SK-N-SH (cell line): ENCODE measurements around the gene APBB2. TPM values are rescaled to one million over a fixed set of nuclear protein-coding genes. Genes with fewer than 3 reads are reported as not detected.

Experiments
- CTCF ChIA-PET: fragments of 300-600, 350-600 bp; formaldehyde crosslinking; extraction: SDS; loops from one replicate; lab custom pipeline; 2021; lab: Yijun Ruan, JAX
- POLR2A ChIA-PET: fragments of 350-600 bp; sonication (Branson Sonifier 250); formaldehyde crosslinking; extraction: SDS; loops from one replicate; lab custom pipeline; 2020; ENCODE audit warnings: antibody characterized with exemption, inconsistent platforms; lab: Yijun Ruan, JAX
- DNase-seq: peaks from one replicate; pipeline ENCODE4 v3.0.0; 2012
- H2AFZ ChIP-seq: fragments of 200-600 bp; sonication (generic); 2 replicates; pipeline ENCODE4 v1.8.1; 2016; ENCODE audit warnings: antibody characterized with exemption, mild to moderate bottlenecking, low read depth
- H3F3A ChIP-seq: fragments of 200-600 bp; sonication (generic); replicated peaks from 2 replicates; pipeline ENCODE3; 2016; ENCODE audit warnings: antibody characterized with exemption, mild to moderate bottlenecking; ENCODE audit not compliant: insufficient read depth
- H3K27ac ChIP-seq, 2 experiments: fragments of 200-500 bp in 1 of 2; fragments of 200-600 bp in 1 of 2; sonication (Bioruptor generic) in 1 of 2; sonication (generic), shearing (Covaris generic) in 1 of 2; 2 replicates each; pipeline versions ENCODE4 v1.5.1 to v1.6.1; 2014 to 2016; ENCODE audit warnings: low read depth in 2 of 2, inconsistent platforms in 1 of 2, low read length in 1 of 2, mild to moderate bottlenecking in 1 of 2, mixed read lengths in 1 of 2
- H3K27me3 ChIP-seq: fragments of 200-600 bp; sonication (generic), shearing (Covaris generic); 2 replicates; pipeline ENCODE4 v1.6.1; 2016; ENCODE audit warnings: mixed run types; ENCODE audit not compliant: insufficient read depth
- H3K36me3 ChIP-seq, 2 experiments: fragments of 200-500 bp in 1 of 2; fragments of 200-600 bp in 1 of 2; sonication (Bioruptor generic) in 1 of 2; sonication (generic) in 1 of 2; replicated peaks in 1 of 2; 2 replicates each; pipeline versions ENCODE3 to v1.5.1; 2014 to 2016; ENCODE audit warnings: low read length in 1 of 2, mild to moderate bottlenecking in 1 of 2; ENCODE audit not compliant: insufficient read depth in 2 of 2, control insufficient read depth in 1 of 2
- H3K4me1 ChIP-seq, 2 experiments: fragments of 200-500 bp in 1 of 2; fragments of 200-600 bp in 1 of 2; sonication (Bioruptor generic) in 1 of 2; sonication (generic), shearing (Covaris generic) in 1 of 2; 2 replicates each; pipeline versions ENCODE4 v1.5.1 to v1.6.1; 2014 to 2016; ENCODE audit warnings: low read depth in 1 of 2, low read length in 1 of 2, mixed run types in 1 of 2; ENCODE audit not compliant: insufficient read depth in 2 of 2, control insufficient read depth in 1 of 2
- H3K4me2 ChIP-seq: fragments of 200-600 bp; sonication (generic), shearing (Covaris generic); 2 replicates; pipeline ENCODE4 v1.6.1; 2017; ENCODE audit warnings: mixed run types
- H3K4me3 ChIP-seq, 2 experiments: fragments of 200-500 bp in 1 of 2; fragments of 200-600 bp in 1 of 2; sonication (Bioruptor generic) in 1 of 2; sonication (generic), shearing (Covaris generic) in 1 of 2; 2 replicates each; pipeline versions ENCODE4 v1.5.1 to v1.8.1; 2014 to 2016; ENCODE audit warnings: low read depth in 2 of 2, inconsistent platforms in 1 of 2, low read length in 1 of 2, mild to moderate bottlenecking in 1 of 2, mixed read lengths in 1 of 2, moderate library complexity in 1 of 2
- H3K79me2 ChIP-seq: fragments of 200-600 bp; sonication (generic); 2 replicates; pipeline ENCODE4 v1.8.1; 2017; ENCODE audit warnings: mild to moderate bottlenecking; ENCODE audit not compliant: insufficient read depth
- H3K9ac ChIP-seq: fragments of 200-600 bp; sonication (generic); 2 replicates; pipeline ENCODE4 v1.6.1; 2017; ENCODE audit warnings: mixed run types
- H3K9me2 ChIP-seq: fragments of 200-600 bp; sonication (generic); 2 replicates; pipeline ENCODE4 v1.6.1; 2017; ENCODE audit warnings: mixed run types
- H3K9me3 ChIP-seq: fragments of 200-600 bp; sonication (generic); 2 replicates; pipeline ENCODE4 v1.6.1; 2017; ENCODE audit warnings: mixed run types, mild to moderate bottlenecking, moderate library complexity
- H4K20me1 ChIP-seq: fragments of 200-600 bp; sonication (generic); 2 replicates; pipeline ENCODE4 v1.6.1; 2017; ENCODE audit warnings: mild to moderate bottlenecking, mixed run types; ENCODE audit not compliant: insufficient read depth
- CHD2 ChIP-seq: fragments of 150-350 bp; IDR thresholded peaks from 2 replicates; pipeline ENCODE4 v1.6.1; 2018; ENCODE audit warnings: low read length; ENCODE audit not compliant: partially characterized antibody
- EP300 ChIP-seq, 2 experiments: IDR thresholded peaks; 2 replicates each; pipeline versions ENCODE4 v1.4.0 to v1.6.1; 2012; ENCODE audit warnings: borderline replicate concordance in 1 of 2, low read depth in 1 of 2, low read length in 1 of 2
- EZH2phosphoT487 ChIP-seq: fragments of 200-600 bp; sonication (generic); IDR thresholded peaks from 2 replicates; pipeline ENCODE4 v1.6.1; 2017; ENCODE audit warnings: low read depth, mixed run types, mild to moderate bottlenecking, antibody characterized with exemption, moderate library complexity, borderline replicate concordance
- FOXJ3 ChIP-seq: sonication (generic); formaldehyde crosslinking; IDR thresholded peaks from 2 replicates; pipeline ENCODE4 v1.5.1; 2020; ENCODE audit warnings: mild to moderate bottlenecking, missing genetic modification reagents
- FOXM1 ChIP-seq: IDR thresholded peaks from 2 replicates; pipeline ENCODE4 v1.4.0; 2012; ENCODE audit warnings: low read depth, mild to moderate bottlenecking
- GABPA ChIP-seq: IDR thresholded peaks from 2 replicates; pipeline ENCODE4 v1.4.0; 2012; ENCODE audit warnings: low read depth, mild to moderate bottlenecking
- GATA2 ChIP-seq: sonication (generic); formaldehyde crosslinking; IDR thresholded peaks from 2 replicates; pipeline ENCODE4 v1.5.0; 2020; ENCODE audit warnings: mild to moderate bottlenecking, missing genetic modification reagents
- MXI1 ChIP-seq: IDR thresholded peaks from 2 replicates; pipeline ENCODE4 v1.6.1; 2012; ENCODE audit warnings: mild to moderate bottlenecking, low read depth, low read length, improper control_type of control experiment
- NFIC ChIP-seq: IDR thresholded peaks from 2 replicates; pipeline ENCODE4 v1.4.0; 2012; ENCODE audit warnings: borderline replicate concordance
- NRF1 ChIP-seq: IDR thresholded peaks from 2 replicates; pipeline ENCODE4 v1.6.1; 2012; ENCODE audit warnings: low read depth, mild to moderate bottlenecking, low read length
- PBX3 ChIP-seq: IDR thresholded peaks from 2 replicates; pipeline ENCODE4; 2012
- RAD21 ChIP-seq: IDR thresholded peaks from 2 replicates; pipeline ENCODE4 v1.6.1; 2012; ENCODE audit warnings: mild to moderate bottlenecking, low read length
- RFX5 ChIP-seq: IDR thresholded peaks from 2 replicates; pipeline ENCODE4 v1.6.1; 2012; ENCODE audit warnings: mild to moderate bottlenecking, improper control_type of control experiment, low read length
- RXRA ChIP-seq: IDR thresholded peaks from 2 replicates; pipeline ENCODE4 v1.4.0; 2012; ENCODE audit warnings: low read depth, mild to moderate bottlenecking, borderline replicate concordance
- SMC3 ChIP-seq: IDR thresholded peaks from 2 replicates; pipeline ENCODE4 v1.6.1; 2012; ENCODE audit warnings: low read depth, low read length, improper control_type of control experiment
- TAF1 ChIP-seq: IDR thresholded peaks from 2 replicates; pipeline ENCODE4 v1.6.1; 2012; ENCODE audit warnings: low read depth, mild to moderate bottlenecking, low read length, moderate library complexity, borderline replicate concordance
- TCF12 ChIP-seq: IDR thresholded peaks from 2 replicates; pipeline ENCODE4 v1.4.0; 2012
- TEAD4 ChIP-seq: IDR thresholded peaks from 2 replicates; pipeline ENCODE4 v1.4.0; 2012; ENCODE audit warnings: mild to moderate bottlenecking, borderline replicate concordance; ENCODE audit not compliant: insufficient read depth
- USF2 ChIP-seq: fragments of 150-350 bp; IDR thresholded peaks from 2 replicates; pipeline ENCODE4 v1.6.1; 2017; ENCODE audit warnings: antibody characterized with exemption, low read length, low read depth, borderline replicate concordance
- YY1 ChIP-seq: IDR thresholded peaks from 2 replicates; pipeline ENCODE4 v1.4.0; 2012; ENCODE audit warnings: low read depth, mild to moderate bottlenecking
- ZBTB33 ChIP-seq: IDR thresholded peaks from 2 replicates; pipeline ENCODE4 v1.4.0; 2012; ENCODE audit warnings: low read depth, borderline replicate concordance
- WGBS: methylation state at CpG from one replicate; pipeline ENCODE4 v1.1.6; 2017; ENCODE audit warnings: low lambda C conversion rate; 5-methylcytosine and 5-hydroxymethylcytosine counted together
- polyA plus RNA-seq, 3 experiments: library from polyadenylated mRNA; depleted of rRNA; stranded (reverse); fragments of >200 nt; gene quantifications; 2 replicates each; pipeline ENCODE4 v1.2.3, GENCODE V29; 2012

APBB2 gene
- polyA plus RNA-seq, 1 of the 3 experiments (the other 2 are of a cell fraction) = 49.8 TPM

GRCh38 chr4:40881096-40881495, 333.2 kb downstream of the APBB2 start:
- H3K9ac ChIP-seq = no peak overlapping the region
- ChIA-PET POLR2A (interaction anchor here (0.7 kb wide), 1 partner anchor 17 kb away, joined by 4 read pairs; no protein-coding TSS in a partner anchor), CTCF (interaction anchor here (1.2 to 9.0 kb wide), 3 partner anchors 15 to 40 kb away, joined by 6 to 57 read pairs (median 10); no protein-coding TSS in a partner anchor)

GRCh38 chr4:40878548-40879055, 335.7 kb downstream of the APBB2 start:
- no peak overlapping the region for H3K4me3 ChIP-seq
- CTCF ChIA-PET = interaction anchor here (9.0 kb wide), 1 partner anchor 18 kb away, joined by 57 read pairs; no protein-coding TSS in a partner anchor
- H3K79me2 ChIP-seq = no peaks in the 10 kb centered on the region
- POLR2A ChIA-PET = no interaction called here
- H3F3A ChIP-seq = peaks cover 8% of the 10 kb centered on the region
- H3K27me3 ChIP-seq = no peaks in the 10 kb centered on the region
- H3K4me1 ChIP-seq = peaks cover 0 to 13% of the 10 kb centered on the region in 2 experiments; a peak in 1 of 4 replicates
- H3K9me2 ChIP-seq = no peaks in the 10 kb centered on the region
- no peak overlapping the region for H3K27ac ChIP-seq
- peaks cover 39 to 43% of the 10 kb centered on the region in 2 experiments for H3K36me3 ChIP-seq
- no peak for DNase-seq
- H3K4me2 ChIP-seq = no peak overlapping the region
- no peaks in the 10 kb centered on the region for H3K9me3 ChIP-seq
- no peak overlapping the region for H2AFZ ChIP-seq
- H3K9ac ChIP-seq = no peak overlapping the region
- no peaks in the 10 kb centered on the region for H4K20me1 ChIP-seq
- WGBS = 97% methylated on average over 6 of the region's 6 CpGs
- TF ChIP-seq ZBTB33 (no peak), NRF1 (no peak), SMC3 (no peak), RXRA (no peak), EZH2phosphoT487 (no peak), MXI1 (no peak), TEAD4 (no peak), RFX5 (no peak), NFIC (no peak), GATA2 (CRISPR knock-in tag) (no peak), TCF12 (no peak), RAD21 (no peak), FOXM1 (no peak), FOXJ3 (CRISPR knock-in tag) (no peak), YY1 (no peak), PBX3 (no peak), EP300 (IDR thresholded peaks at IDR 0.05; ENCODE audit: borderline replicate concordance in 1 of 2, low read depth in 1 of 2, low read length in 1 of 2) (no peak), USF2 (no peak)

More at GRCh38 chr4:40881096-40881495, 333.2 kb downstream of the APBB2 start:
- no peak for DNase-seq
- no peak overlapping the region for H2AFZ ChIP-seq
- no peak overlapping the region for H3K4me2 ChIP-seq
- no peaks in the 10 kb centered on the region for H3K79me2 ChIP-seq
- no peak overlapping the region for H3K27ac ChIP-seq
- H3K4me3 ChIP-seq = no peak overlapping the region
- peaks cover 39 to 41% of the 10 kb centered on the region in 2 experiments for H3K36me3 ChIP-seq
- H4K20me1 ChIP-seq = no peaks in the 10 kb centered on the region
- peaks cover 3% of the 10 kb centered on the region for H3F3A ChIP-seq
- 94% methylated on average over 2 of the region's 2 CpGs for WGBS
- TF ChIP-seq NRF1 (no peak), FOXM1 (no peak), TAF1 (no peak), RXRA (no peak), CHD2 (no peak), GABPA (no peak), EZH2phosphoT487 (no peak), USF2 (no peak), FOXJ3 (CRISPR knock-in tag) (no peak), GATA2 (CRISPR knock-in tag) (no peak), TCF12 (no peak), TEAD4 (no peak)
- H3K27me3 ChIP-seq = no peaks in the 10 kb centered on the region
- no peaks in the 10 kb centered on the region for H3K9me2 ChIP-seq
- no peaks in the 10 kb centered on the region for H3K9me3 ChIP-seq
- H3K4me1 ChIP-seq = peaks cover 0 to 13% of the 10 kb centered on the region in 2 experiments; a peak in 1 of 4 replicates
